Mucosa of stomach (tissue), 1 donor: ENCODE results near the gene RASSF1.

ENCODE experiments used
- H3K27me3 ChIP-seq: one replicate; pipeline ENCODE4 v1.7.0; 2013; ENCODE audit warnings: mild to moderate bottlenecking, low read length; ENCODE audit not compliant: control insufficient read depth, insufficient read depth
- H3K36me3 ChIP-seq: one replicate; pipeline ENCODE4 v1.7.0; 2013; ENCODE audit warnings: low read length; ENCODE audit not compliant: control insufficient read depth, insufficient read depth
- H3K4me1 ChIP-seq: one replicate; pipeline ENCODE4 v1.7.0; 2013; ENCODE audit warnings: mild to moderate bottlenecking, low read length; ENCODE audit not compliant: control insufficient read depth, insufficient read depth
- H3K4me3 ChIP-seq: one replicate; pipeline ENCODE4 v1.7.0; 2013; ENCODE audit warnings: low read length
- H3K9ac ChIP-seq: one replicate; pipeline ENCODE4 v1.7.0; 2013; ENCODE audit warnings: mild to moderate bottlenecking, low read length, moderate library complexity
- H3K9me3 ChIP-seq: one replicate; pipeline ENCODE4 v1.7.0; 2013; ENCODE audit warnings: mild to moderate bottlenecking, low read length, moderate library complexity; ENCODE audit not compliant: control insufficient read depth
- donor health status: Pancreatic carcinoma.

RASSF1 gene

GRCh38 chr3:50340448-50341329 lies at the start of gene RASSF1:
RASSF1 (minus strand) TSS chr3:50340836; CDS start chr3:50340805, 31 bp downstream.
- H3K36me3 ChIP-seq, result no peaks in the 10 kb centered on the region
- H3K9me3 ChIP-seq, result no peaks in the 10 kb centered on the region
- H3K27me3 ChIP-seq, result no peaks in the 10 kb centered on the region
- H3K4me3 ChIP-seq, result peak within 1 kb of the TSS; percentile 67
- peak within 1 kb of the TSS; percentile 61 for H3K9ac ChIP-seq
- H3K4me1 ChIP-seq, result peaks cover 52% of the 10 kb centered on the region

- no peak overlapping the region for H3K9ac ChIP-seq
- no peaks in the 10 kb centered on the region for H3K27me3 ChIP-seq
- no peaks in the 10 kb centered on the region for H3K36me3 ChIP-seq
- H3K9me3 ChIP-seq, result no peaks in the 10 kb centered on the region
- H3K4me3 ChIP-seq, result no peak overlapping the region
- peaks cover 24% of the 10 kb centered on the region for H3K4me1 ChIP-seq
These were observed 48.8 kb upstream of the RASSF1 start for GRCh38 chr3:50389414-50389767.

- H3K9ac ChIP-seq, result no peak overlapping the region
- H3K27me3 ChIP-seq, result no peaks in the 10 kb centered on the region
- no peaks in the 10 kb centered on the region for H3K9me3 ChIP-seq
- H3K4me1 ChIP-seq, result peaks cover 24% of the 10 kb centered on the region
- H3K36me3 ChIP-seq, result no peaks in the 10 kb centered on the region
- no peak overlapping the region for H3K4me3 ChIP-seq
These were observed 48.2 kb upstream of the RASSF1 start for GRCh38 chr3:50388720-50389413.

- Histone ChIP-seq H3K9ac (no peak overlapping the region), H3K27me3 (no peaks in the 10 kb centered on the region), H3K36me3 (no peaks in the 10 kb centered on the region), H3K9me3 (no peaks in the 10 kb centered on the region), H3K4me1 (peaks cover 24% of the 10 kb centered on the region), H3K4me3 (no peak overlapping the region)
These were observed 47.5 kb upstream of the RASSF1 start for GRCh38 chr3:50388016-50388719.

GRCh38 chr3:50385754-50386153 lies 45.1 kb upstream of the RASSF1 start:
- Histone ChIP-seq H3K9ac (no peak overlapping the region), H3K9me3 (no peaks in the 10 kb centered on the region), H3K4me3 (no peak overlapping the region), H3K27me3 (no peaks in the 10 kb centered on the region), H3K36me3 (no peaks in the 10 kb centered on the region), H3K4me1 (peaks cover 10% of the 10 kb centered on the region)

- H3K4me1 ChIP-seq, result peaks cover 3% of the 10 kb centered on the region
- no peak overlapping the region for H3K4me3 ChIP-seq
- H3K36me3 ChIP-seq, result no peaks in the 10 kb centered on the region
- no peaks in the 10 kb centered on the region for H3K9me3 ChIP-seq
- no peak overlapping the region for H3K9ac ChIP-seq
- H3K27me3 ChIP-seq, result no peaks in the 10 kb centered on the region
These were observed 43.1 kb upstream of the RASSF1 start for GRCh38 chr3:50383750-50384149.

- H3K9me3 ChIP-seq, result no peaks in the 10 kb centered on the region
- no peaks in the 10 kb centered on the region for H3K27me3 ChIP-seq
- H3K4me1 ChIP-seq, result peaks cover 3% of the 10 kb centered on the region
- no peak overlapping the region for H3K9ac ChIP-seq
- H3K4me3 ChIP-seq, result no peak overlapping the region
- H3K36me3 ChIP-seq, result no peaks in the 10 kb centered on the region
These were observed 42.1 kb upstream of the RASSF1 start for GRCh38 chr3:50382722-50383121.

GRCh38 chr3:50381383-50381782 lies 40.7 kb upstream of the RASSF1 start:
- H3K4me1 ChIP-seq, result peaks cover 3% of the 10 kb centered on the region
- no peaks in the 10 kb centered on the region for H3K36me3 ChIP-seq
- no peaks in the 10 kb centered on the region for H3K27me3 ChIP-seq
- no peak overlapping the region for H3K9ac ChIP-seq
- no peaks in the 10 kb centered on the region for H3K9me3 ChIP-seq
- no peak overlapping the region for H3K4me3 ChIP-seq

- Histone ChIP-seq H3K27me3 (no peaks in the 10 kb centered on the region), H3K4me1 (peaks cover 3% of the 10 kb centered on the region), H3K36me3 (no peaks in the 10 kb centered on the region), H3K9me3 (no peaks in the 10 kb centered on the region), H3K4me3 (no peak overlapping the region), H3K9ac (no peak overlapping the region)
These were observed 39.9 kb upstream of the RASSF1 start for GRCh38 chr3:50380405-50381085.

GRCh38 chr3:50378757-50379156 lies 38.1 kb upstream of the RASSF1 start:
- no peaks in the 10 kb centered on the region for H3K9me3 ChIP-seq
- no peaks in the 10 kb centered on the region for H3K27me3 ChIP-seq
- H3K36me3 ChIP-seq, result no peaks in the 10 kb centered on the region
- no peak overlapping the region for H3K4me3 ChIP-seq
- H3K4me1 ChIP-seq, result peaks cover 3% of the 10 kb centered on the region
- H3K9ac ChIP-seq, result no peak overlapping the region

GRCh38 chr3:50378024-50378423 lies 37.4 kb upstream of the RASSF1 start:
- Histone ChIP-seq H3K9me3 (no peaks in the 10 kb centered on the region), H3K36me3 (no peaks in the 10 kb centered on the region), H3K9ac (no peak overlapping the region), H3K27me3 (no peaks in the 10 kb centered on the region), H3K4me3 (no peak overlapping the region), H3K4me1 (peaks cover 3% of the 10 kb centered on the region)
